Measurements from ENCODE around the gene PARM1.

The PARM1 gene

DNA sequence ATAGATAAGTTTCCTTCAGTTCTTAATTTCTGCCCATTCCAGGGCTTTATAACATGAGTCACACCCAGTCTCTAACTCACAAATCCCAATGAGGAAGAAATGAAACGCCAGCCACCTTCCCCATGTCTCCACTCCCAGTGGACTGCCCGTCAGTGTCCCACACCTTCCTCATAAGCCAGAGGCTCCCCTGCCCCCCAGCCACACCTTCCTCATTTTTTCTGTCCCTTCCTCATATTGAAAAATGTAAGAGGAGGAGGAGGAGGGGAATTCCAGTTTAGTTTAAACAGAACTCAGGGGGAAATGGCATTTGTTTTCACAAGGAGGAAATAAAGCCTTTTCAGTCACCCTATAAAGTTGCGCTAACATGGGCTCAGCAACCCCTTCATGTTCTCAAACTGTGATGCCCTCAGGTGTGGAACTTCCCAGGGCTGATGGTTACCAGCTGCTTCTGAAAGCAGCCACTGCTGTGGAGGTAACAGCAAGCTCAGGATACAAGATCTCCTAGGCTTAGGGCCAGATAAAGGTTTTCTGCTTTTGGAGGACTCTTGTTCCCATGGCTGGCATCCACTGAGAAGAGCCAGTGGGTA, 97.8 kb downstream of the PARM1 start:
- DNase-seq (ENCODE audit: low read depth in 2 of 2), result no peak

DNA sequence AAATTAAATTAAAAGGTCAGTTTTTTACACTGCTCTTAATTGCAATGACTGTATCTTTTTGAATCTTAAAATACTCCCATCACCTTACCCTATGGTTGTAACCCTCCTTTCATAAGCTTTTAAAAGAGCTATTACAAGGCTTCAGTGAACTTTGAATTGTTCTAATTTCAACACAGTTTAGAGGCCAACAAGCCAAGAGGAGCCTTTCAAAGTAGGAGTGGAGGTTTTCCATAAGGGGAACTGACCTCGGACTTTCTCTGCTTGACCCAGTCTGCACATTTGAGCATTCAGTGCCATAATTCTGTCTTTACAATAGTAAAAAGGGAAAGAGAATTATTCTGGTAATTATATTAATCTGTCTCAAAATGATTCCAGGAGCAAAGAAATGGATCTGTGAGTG, 98.9 kb downstream of the PARM1 start:
- DNase-seq (ENCODE audit: low read depth in 2 of 2), result no peak

DNA sequence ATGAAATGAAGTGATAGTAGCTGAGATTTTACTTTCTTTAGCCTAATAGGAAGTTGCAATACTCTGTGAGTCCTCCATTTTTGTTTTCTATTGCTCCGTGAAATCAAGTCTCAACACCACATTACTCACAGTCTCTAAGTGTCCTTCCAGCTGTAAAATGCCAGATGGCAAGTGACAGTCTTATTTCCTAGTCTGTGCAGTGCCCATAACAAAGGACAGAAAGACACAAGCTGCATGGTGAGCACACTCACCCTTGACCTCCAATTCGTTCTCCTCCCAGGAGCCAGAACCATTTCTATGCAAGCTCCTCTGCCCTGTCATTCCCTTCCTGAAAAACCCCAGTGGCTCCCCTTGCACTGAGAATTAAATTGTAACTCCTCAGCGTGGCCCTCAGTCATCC, 101.6 kb downstream of the PARM1 start:
- no peak for DNase-seq (ENCODE audit: low read depth in 2 of 2)

DNA sequence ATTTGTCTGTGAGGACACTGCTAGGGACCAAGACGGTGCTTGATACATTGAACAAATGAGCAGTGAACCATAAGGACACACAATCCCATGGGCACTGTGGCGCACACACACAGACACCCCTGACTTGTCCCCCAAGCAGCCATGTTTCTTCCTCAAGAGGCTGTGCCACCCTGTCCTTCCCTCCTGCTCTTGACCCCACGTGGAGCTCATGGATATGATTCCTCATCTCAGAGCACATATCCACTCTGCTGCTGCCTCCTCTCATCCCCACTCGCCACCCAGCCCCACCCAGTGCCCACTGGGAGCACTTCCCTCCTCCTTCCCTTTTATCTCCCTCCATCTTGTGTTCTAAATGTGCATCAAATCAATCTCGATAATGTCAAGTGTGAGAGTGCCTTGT, 102.4 kb downstream of the PARM1 start:
- DNase-seq (ENCODE audit: low read depth in 2 of 2), result no peak

DNA sequence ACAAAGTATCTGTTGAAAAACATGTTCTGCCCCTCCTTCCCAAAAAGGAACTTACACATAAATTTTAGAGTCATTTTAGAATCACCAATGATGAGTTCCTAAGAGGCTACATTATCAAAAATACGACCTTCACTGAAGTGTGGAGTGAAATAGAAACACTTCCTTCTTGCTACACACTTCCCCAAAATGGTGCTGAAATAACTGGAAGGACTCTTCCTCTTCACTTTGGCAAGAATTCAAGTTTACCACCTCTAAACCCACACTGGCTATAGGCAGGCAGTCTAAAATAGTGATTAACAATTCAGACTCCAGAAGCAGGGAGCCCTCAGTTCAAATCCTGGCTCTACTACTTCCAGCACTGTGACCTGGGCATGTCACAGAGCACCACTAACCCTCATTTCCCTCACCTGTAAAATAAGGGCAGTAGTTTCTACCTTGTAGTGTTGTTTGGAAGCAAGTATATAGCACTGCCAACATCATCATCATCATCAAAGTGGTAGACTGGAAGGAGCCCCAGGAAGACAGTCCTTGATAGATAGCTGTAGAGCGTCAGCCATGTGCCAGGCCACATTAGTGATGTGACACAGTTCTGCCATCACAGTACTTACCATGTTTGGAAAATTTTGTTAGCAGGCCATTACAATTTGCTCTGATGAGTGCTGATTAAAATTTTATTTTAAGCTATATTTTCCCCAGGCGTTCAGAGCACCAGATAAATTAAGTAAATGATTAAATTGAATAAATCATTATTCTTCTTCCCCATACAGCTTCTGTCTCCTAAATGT, 103.3 kb downstream of the PARM1 start:
- DNase-seq (ENCODE audit: low read depth in 2 of 2), result no peak

DNA sequence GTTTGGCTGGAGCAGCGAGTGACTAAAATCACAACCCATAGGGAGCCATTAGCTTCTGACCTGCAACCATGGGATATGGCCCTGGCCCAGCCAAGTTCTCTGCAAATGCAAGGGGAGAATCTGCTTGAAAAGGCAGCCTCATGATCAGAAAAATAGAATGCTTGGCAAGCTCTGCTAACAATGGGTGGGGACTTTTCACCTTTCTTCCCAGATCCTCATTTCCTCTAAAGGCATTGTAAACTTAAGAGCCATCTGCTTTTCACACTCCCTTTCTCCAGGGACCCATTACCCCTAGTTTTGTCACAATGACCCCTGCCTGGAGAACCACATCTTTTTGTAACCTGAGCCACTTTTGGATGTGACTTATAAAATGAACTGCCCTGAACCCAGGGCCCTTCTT, 104.3 kb downstream of the PARM1 start:
- no peak for DNase-seq (ENCODE audit: low read depth in 2 of 2)

DNA sequence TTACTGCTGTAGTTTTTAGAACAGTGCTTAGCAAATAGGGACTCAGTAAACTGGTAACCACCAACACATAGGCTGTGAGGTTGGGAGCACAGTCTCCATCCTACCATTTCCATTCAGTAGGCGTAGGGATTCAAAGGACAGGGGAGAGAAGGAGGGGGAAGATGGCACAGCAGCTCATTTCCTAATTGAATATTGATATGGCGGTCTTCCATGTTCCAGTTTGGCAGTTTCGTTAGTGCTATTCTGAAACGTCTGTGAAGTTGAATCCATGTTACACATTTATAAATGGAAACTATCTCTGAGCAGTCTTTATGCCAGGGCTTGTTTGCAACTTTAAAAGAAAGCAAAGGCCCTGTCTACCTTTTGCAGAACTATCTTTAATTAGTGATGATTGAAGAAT, 105.5 kb downstream of the PARM1 start:
- no peak for DNase-seq (ENCODE audit: low read depth in 2 of 2)

DNA sequence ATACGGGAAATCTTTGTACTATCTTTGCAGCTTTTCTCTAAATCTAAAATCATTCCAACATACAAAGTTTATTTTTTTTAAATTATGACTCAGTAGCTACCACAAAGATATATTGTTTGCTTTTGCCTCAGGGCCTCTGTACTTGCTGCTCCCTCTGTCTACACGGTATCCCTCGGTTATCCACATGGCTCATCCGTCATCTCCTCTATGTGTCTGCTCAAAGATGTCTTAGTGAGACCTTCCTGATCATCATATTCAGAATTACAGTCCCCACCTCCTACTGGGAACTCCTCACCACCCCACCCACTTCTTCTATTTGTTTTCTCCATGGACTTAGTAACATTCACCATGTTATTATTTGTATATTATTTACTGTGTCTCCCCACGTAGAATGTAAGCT, 107.8 kb downstream of the PARM1 start:
- no peak for DNase-seq (ENCODE audit: low read depth in 2 of 2)

DNA sequence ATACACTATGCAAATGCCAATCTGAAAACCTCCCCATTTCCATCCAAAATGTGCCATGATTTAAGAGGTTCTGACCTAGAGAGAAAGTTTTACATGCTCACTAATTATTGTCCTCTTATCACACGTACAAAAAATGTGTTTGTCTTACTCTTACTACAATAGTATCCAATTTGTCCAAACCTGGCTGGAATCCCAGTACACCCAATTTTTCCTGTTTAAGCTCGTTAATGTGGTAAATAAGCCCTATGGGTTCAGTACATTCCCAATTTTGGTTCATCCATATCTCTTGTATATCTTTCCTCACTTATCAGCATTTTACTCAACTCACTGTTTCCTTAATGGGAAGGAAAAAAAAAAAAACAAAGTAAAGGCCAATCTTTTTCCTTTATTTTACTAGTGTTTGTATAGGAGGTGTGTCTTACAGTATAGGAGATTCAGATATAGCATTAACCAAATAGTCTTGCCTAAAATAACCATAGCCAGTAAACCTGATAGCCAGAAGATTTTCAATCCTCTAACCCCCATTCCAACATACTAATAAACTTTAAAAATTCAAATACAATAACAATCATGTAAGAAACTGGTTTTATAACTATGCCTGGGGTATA, 109.8 kb downstream of the PARM1 start:
- no peak for DNase-seq (ENCODE audit: low read depth in 2 of 2)

DNA sequence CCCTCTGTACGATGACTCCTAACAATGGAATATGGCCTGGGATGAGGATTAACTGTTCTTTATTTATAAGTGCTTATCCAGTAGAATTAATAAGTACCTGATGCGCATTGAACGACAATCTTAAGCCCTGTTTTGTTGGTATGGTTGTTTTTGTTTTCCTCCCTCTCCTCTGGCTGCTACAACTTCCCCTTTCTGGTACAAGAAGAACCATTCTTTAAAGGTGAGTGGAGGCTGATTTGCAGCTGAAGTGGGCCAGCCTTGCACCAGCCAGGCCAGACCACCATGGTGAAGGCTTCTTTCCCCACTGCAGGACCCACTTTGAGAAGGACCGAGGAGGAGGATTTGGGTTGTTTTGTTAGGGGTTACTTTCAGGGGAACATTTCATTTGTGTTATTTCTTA, 113.3 kb downstream of the PARM1 start:
- no peak for DNase-seq (ENCODE audit: low read depth in 2 of 2)

DNA sequence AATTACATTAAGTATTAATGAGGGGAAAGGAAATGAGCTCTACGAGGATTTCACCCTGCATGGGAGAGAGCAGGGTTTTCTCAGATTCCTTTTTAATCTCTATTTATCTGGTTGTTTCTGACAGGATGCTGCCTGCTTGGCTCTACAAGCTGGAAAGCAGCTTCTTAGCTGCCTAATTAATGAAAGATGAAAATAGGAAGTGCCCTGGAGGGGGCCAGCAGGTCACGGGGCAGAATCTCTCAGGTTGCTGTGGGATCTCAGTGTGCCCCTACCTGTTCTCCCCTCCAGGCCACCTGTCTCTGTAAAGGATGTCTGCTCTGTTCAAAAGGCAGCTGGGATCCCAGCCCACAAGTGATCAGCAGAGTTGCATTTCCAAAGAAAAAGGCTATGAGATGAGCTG, 113.7 kb downstream of the PARM1 start:
- DNase-seq (ENCODE audit: low read depth in 2 of 2), result no peak

DNA sequence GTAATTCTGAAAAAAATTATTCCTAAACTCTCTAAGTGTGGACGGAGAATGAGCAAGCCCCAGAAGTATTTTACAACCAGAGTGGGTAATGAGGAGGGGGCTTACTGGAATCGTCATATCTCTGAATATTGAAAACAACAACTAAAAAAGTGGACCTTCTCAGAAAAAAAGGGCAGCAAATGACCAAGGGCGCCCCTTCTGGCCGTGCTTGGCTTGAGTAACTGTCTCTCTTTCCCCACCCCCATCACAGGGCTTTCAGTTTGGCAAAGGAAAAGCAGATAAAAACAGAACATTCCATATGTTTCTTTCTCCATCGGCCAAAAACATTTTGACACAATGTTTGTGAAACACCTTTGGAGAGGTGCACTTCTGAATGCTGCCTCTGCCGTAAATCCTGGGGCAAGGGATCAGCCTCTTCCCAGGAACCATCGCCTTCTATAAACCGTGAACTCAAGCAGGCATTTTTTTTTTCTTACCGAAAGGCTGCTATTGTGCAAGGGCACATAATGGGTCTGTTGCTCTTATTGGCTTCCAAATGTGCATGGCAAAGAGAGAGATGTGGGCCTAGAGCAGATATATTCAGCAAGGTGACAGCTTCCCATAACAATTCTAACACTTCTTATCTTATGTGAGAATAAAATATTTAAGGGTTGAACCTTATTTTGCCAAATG, 115.4 kb downstream of the PARM1 start:
- DNase-seq (ENCODE audit: low read depth in 2 of 2), result no peak

DNA sequence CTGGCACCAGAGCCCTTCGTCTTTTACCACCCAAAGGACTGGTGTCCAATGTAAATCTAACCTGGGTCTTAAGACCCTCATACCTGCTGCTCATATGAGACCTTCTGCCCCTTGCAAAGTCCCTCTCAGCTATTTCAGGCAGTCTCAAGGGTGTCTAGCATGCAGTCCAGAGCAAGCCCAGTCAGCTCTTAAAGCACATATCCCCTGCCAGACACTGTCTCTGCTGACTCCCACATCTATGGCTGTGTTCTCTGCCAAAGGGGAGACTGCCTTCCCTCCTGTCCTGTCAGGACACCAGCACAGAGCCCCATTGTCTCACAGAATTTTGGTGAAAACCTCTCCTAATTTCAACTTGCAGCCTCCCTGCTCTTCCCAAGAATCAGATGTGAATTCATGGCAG, 118.5 kb downstream of the PARM1 start:
- no peak for DNase-seq (ENCODE audit: low read depth in 2 of 2)

DNA sequence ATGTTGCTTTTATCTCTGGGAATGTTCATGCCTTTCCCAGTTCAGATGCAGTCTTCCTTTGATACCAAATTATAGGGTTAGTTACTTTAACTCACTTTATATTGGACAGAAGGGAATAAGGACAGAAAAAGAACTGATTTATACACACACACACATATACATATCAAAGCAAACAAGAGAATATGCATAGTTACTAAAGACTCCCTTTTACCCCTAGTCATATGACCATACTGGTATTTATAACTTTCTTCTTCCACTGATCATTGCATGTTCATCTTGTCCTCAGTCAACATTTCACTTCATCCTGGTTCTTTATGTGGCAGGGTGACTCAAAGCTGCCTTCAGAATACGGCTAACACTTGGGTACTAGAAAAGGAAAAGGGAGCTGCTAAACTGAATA, 120.4 kb downstream of the PARM1 start:
- no peak for DNase-seq (ENCODE audit: low read depth in 2 of 2)

DNA sequence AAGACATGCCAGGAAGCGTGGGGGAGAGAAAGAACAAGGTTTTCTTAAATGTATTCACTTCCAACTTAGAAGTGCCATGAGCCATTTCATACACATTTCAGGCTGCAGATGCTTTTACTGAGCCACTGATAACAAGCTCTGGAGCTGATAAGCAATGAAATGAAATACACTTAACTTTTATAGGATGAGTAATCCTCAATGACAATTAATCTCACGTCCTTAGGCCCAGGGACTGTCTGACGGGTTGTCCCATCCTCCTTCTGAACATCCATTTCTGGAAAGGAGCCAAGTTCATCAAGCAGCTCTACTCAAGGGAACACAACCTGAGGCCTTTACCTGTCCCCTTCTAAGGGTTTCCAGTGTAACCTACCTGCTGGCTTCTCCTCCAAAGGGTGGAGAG, 121.2 kb downstream of the PARM1 start:
- DNase-seq (ENCODE audit: low read depth in 2 of 2), result no peak

DNA sequence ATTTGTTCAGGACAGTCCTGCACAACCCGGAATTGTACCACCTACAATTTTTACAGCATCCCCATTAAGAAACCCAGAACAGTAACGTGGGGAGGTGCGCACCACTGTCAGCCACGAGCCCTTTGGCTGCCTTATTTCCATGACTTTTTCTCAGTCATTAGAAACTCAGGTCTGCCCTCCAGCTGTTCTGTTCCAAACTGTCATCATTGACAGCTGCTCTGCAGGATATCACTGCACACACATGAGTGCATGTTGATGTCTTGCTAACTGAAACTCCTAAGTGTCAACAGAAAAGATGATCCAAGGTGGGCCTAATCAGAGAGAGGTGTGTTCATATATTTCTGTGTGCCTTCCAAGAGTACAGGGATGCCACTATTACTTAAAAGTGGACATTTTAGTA, 123.4 kb downstream of the PARM1 start:
- no peak for DNase-seq (ENCODE audit: low read depth in 2 of 2)

DNA sequence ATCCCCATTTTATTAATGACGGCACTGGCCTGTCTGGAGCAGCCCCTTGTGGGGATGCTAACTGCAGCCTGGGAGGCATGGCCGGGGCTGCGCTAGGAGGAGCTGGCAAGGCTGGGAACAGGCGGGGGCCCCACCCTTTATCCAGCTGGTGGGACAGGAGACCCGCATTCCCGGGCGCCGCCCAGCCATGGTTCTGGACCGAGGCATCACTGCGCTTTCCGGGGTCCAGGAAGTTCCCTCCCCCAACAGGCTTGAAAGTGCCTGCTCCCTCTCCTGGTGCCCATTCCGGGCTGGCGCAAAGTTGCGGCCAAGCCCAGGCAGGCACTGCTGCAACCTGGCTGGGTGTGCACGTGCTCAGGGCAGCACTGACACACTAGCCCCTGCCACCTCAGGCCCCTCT, 124.5 kb downstream of the PARM1 start:
- DNase-seq (ENCODE audit: low read depth in 2 of 2), result no peak

DNA sequence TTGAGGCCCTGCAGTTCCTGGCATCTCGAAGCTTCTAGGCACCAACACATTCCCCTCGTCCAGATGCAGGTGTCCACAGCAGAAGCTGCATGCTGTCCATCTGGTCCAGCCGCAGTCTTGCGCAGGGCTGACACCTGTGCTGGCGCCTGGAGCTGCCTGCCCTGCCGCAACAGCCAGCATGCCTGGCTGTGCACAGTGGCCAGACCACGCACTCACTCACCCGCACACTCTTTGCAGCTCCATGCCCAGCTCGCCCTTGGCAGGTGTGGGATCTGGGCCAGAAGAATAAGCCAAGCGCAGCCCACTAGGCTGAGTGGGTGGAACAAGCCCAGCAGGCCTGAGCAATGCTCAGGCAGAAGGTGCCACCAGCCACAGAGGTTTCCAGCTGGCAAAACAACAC, 125.6 kb downstream of the PARM1 start:
- DNase-seq (ENCODE audit: low read depth in 2 of 2), result no peak

DNA sequence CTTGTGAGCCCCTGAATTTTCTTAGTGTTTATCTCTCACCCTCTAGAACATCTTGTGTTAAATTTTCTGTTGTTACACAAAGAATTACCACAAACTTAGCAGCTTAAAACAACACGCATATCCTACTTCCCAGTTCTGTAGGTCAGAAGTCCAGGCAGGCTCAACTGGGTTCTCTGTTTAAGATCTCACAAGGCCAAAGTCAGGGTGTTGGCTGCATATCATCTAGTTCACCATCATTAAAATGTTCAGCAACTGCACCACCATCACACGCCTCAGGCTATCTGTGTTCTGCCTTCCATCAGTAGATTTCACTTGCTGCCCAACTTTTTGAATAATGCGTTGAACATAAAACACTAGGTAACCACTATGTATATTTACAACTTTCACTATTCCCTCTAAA, 130.5 kb downstream of the PARM1 start:
- DNase-seq (ENCODE audit: low read depth in 2 of 2), result no peak

DNA sequence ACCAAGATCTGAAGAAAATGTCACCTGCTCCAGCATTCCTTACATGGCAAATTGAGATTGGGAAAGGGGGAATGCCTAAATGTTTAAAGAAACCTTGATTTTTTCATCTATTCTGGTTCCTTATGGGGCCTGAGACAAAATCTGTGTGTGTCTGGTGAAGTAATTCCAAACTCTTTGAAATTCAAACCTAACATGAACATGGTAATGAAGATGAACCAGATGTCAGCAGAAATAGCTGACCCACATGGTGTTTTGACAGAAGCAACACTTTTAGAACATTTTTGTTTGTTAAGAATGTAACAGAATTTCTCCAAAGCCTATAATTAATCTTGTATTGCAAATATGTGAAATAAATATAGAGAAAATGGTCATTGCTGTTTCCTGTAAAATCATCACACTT, 133.0 kb downstream of the PARM1 start:
- DNase-seq (ENCODE audit: low read depth in 2 of 2), result no peak

DNA sequence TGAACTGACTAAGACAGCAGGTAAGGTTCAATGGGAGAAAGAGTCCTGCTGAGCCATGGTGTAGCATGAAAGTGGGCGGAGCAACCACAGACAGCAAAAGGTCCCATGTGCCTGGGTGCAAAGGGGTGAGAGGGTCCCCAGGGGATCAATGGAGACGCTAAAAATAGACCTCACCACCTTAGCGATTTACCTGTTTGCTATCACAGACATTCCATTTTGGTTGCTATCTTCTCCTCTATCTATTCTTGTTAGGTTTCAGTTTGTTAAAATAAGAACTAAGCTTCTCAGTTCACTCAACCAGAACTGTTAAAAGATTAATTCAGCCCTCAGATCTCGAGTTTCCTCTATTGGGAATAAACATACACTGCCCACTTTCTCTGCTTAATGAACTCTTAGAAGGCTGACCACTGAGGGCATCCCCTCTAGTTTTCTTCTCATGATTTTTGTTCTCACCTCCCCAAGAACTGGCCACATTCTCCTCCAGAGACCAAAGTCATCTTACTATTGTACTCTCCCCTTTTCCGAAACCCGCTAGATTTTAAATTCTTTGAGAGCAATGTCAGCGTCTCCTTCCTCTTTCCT, 136.7 kb downstream of the PARM1 start:
- no peak for DNase-seq (ENCODE audit: low read depth in 2 of 2)

DNA sequence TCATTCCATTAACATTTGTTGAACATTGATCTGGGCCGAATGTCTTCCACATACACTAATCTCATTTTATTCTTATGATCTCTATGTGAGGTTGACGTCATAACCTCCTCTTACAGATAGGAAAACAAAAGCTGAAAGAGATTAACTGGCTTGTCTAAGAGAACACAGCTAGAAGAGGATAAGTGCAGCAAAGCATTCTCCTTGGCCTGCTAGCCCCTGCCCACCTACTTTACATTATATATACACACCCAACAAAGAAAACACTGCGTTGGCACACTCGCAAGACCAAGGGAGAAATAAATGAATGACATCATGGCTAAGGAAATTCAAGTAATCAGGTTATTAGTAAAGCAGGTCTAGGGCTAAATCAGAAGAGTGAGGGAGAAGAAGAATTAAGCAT, 138.4 kb downstream of the PARM1 start:
- no peak for DNase-seq (ENCODE audit: low read depth in 2 of 2)

DNA sequence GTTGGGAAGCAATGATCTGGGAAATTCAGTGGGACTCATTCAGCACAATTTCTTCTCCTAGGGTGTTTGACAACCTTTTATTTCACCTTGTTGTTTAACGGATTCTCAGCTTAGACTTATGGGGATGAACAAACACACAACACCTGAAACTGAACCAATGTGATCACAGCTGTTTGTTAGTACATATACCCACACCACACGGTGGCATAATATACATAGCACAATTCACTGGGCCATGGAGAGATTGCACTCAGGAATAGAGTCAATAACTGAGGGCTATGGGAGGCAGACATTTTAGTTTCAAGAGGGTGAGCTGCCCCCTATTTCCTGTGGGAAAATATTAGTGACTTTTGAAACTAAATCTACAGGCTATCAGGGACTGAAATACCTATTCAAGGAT, 148.0 kb downstream of the PARM1 start:
- no peak for DNase-seq (ENCODE audit: low read depth in 2 of 2)
